Loucy (cell line): ENCODE data around the gene MACROH2A2.

Experiments used
- H2AFZ ChIP-seq: fragments of 200-600 bp; sonication (generic); 2 replicates; pipeline ENCODE4 v1.6.0; 2016; ENCODE audit warnings: antibody characterized with exemption, mild to moderate bottlenecking, low read length, moderate library complexity
- H3F3A ChIP-seq: fragments of 200-600 bp; 2 replicates; pipeline ENCODE4 v1.6.0; 2016; ENCODE audit warnings: antibody characterized with exemption, low read depth, mild to moderate bottlenecking
- H3K27me3 ChIP-seq: fragments of 200-600 bp; sonication (generic); 2 replicates; pipeline ENCODE4 v1.6.1; 2014; ENCODE audit warnings: low read length, mild to moderate bottlenecking; ENCODE audit not compliant: insufficient read depth, poor library complexity, severe bottlenecking
- H3K36me3 ChIP-seq: fragments of 200-600 bp; sonication (generic); 2 replicates; pipeline ENCODE4 v1.6.1; 2016; ENCODE audit warnings: low read length; ENCODE audit not compliant: insufficient read depth
- H3K4me1 ChIP-seq: fragments of 200-600 bp; sonication (generic); 2 replicates; pipeline ENCODE4 v1.5.1; 2014; ENCODE audit warnings: low read length, mild to moderate bottlenecking; ENCODE audit not compliant: insufficient read depth, poor library complexity, severe bottlenecking
- H3K4me2 ChIP-seq: fragments of 200-600 bp; sonication (generic); 2 replicates; pipeline ENCODE4 v1.6.0; 2014; ENCODE audit warnings: antibody characterized with exemption, low read length, low read depth, mild to moderate bottlenecking; ENCODE audit not compliant: poor library complexity, severe bottlenecking
- H3K4me3 ChIP-seq: fragments of 200-600 bp; sonication (generic); 2 replicates; pipeline ENCODE4 v1.5.1; 2014; ENCODE audit warnings: low read length, mild to moderate bottlenecking, mixed read lengths; ENCODE audit not compliant: poor library complexity, severe bottlenecking
- H3K79me2 ChIP-seq: fragments of 200-600 bp; sonication (generic); 2 replicates; pipeline ENCODE4 v1.6.1; 2014; ENCODE audit warnings: low read length; ENCODE audit not compliant: insufficient read depth
- H3K9ac ChIP-seq: fragments of 200-600 bp; sonication (generic); 2 replicates; pipeline ENCODE4 v1.6.0; 2014; ENCODE audit warnings: mild to moderate bottlenecking, low read depth, low read length, moderate library complexity; ENCODE audit not compliant: poor library complexity, severe bottlenecking
- H3K9me2 ChIP-seq: fragments of 200-600 bp; sonication (generic); replicated peaks from 2 replicates; pipeline ENCODE4 v1.6.1; 2016; ENCODE audit warnings: low read depth, low read length, mixed read lengths
- H3K9me3 ChIP-seq: fragments of 200-600 bp; sonication (generic); 2 replicates; pipeline ENCODE4 v1.6.1; 2014; ENCODE audit warnings: mild to moderate bottlenecking, antibody characterized with exemption, low read length, low read depth; ENCODE audit not compliant: insufficient read depth
- H4K20me1 ChIP-seq: fragments of 200-600 bp; sonication (generic); 2 replicates; pipeline ENCODE4 v1.6.0; 2014; ENCODE audit warnings: antibody characterized with exemption, low read length, mild to moderate bottlenecking; ENCODE audit not compliant: insufficient read depth, poor library complexity, severe bottlenecking
- EZH2phosphoT487 ChIP-seq: fragments of 200-600 bp; IDR thresholded peaks from 2 replicates; pipeline ENCODE4 v1.6.1; 2018; ENCODE audit warnings: antibody characterized with exemption, mild to moderate bottlenecking, moderate library complexity, borderline replicate concordance
- TF ChIP-seq, protein P1 (sequence below): fragments of 200-600 bp; sonication (generic); conservative IDR thresholded peaks from 2 replicates; pipeline ENCODE4 v1.5.1; 2014; ENCODE audit warnings: mild to moderate bottlenecking, antibody characterized with exemption, low read length

The MACROH2A2 gene

DNA sequence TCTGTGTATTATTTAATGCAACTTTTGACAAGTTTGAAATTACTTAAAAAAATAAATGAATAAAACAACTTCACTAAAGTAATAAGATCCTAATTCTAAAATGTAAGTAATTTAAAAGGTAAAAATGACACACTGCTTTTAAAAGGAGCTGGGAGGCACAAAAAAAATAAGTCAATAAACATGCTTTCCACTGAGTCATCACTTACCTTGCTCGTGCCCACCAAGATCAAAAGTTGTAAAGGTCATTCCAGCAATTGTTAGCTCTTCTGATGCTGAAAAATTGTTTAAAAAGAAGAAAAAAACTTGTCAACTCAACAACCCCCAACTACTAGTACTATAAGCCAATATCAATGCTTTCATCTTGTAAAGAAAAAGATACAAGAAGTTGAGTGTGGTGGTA lies 108.2 kb downstream of the MACROH2A2 start:
- no peak for TF ChIP-seq EZH2phosphoT487
- TF ChIP-seq, protein P1, sequence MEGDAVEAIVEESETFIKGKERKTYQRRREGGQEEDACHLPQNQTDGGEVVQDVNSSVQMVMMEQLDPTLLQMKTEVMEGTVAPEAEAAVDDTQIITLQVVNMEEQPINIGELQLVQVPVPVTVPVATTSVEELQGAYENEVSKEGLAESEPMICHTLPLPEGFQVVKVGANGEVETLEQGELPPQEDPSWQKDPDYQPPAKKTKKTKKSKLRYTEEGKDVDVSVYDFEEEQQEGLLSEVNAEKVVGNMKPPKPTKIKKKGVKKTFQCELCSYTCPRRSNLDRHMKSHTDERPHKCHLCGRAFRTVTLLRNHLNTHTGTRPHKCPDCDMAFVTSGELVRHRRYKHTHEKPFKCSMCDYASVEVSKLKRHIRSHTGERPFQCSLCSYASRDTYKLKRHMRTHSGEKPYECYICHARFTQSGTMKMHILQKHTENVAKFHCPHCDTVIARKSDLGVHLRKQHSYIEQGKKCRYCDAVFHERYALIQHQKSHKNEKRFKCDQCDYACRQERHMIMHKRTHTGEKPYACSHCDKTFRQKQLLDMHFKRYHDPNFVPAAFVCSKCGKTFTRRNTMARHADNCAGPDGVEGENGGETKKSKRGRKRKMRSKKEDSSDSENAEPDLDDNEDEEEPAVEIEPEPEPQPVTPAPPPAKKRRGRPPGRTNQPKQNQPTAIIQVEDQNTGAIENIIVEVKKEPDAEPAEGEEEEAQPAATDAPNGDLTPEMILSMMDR, result no peak
- H3K79me2 ChIP-seq, result peaks cover 81% of the 10 kb centered on the region
- no peaks in the 10 kb centered on the region for H3K9me2 ChIP-seq
- H3K27me3 ChIP-seq, result no peaks in the 10 kb centered on the region
- no peak overlapping the region for H3K9ac ChIP-seq
- H3K4me3 ChIP-seq, result no peak overlapping the region
- H3F3A ChIP-seq, result no peaks in the 10 kb centered on the region
- H3K4me2 ChIP-seq, result peak overlapping the region; percentile 38
- H4K20me1 ChIP-seq, result peaks cover 59% of the 10 kb centered on the region
- H3K4me1 ChIP-seq, result peaks cover 37% of the 10 kb centered on the region
- no peak overlapping the region for H2AFZ ChIP-seq
- no peaks in the 10 kb centered on the region for H3K9me3 ChIP-seq
- H3K36me3 ChIP-seq, result peaks cover 58% of the 10 kb centered on the region
